Measurements from ENCODE around the gene SCUBE2.

SCUBE2 gene

GRCh38 chr11:9065607-9066432 lies 25.6 kb downstream of the SCUBE2 start:
- DNase-seq: no peak
- H3K4me1 ChIP-seq (ENCODE audit: control insufficient read depth, low read depth, low read length): no peaks in the 10 kb centered on the region
- no peaks in the 10 kb centered on the region for H3K27me3 ChIP-seq (ENCODE audit: insufficient read depth, low read length, poor library complexity)
- no peak overlapping the region for H2AK5ac ChIP-seq (ENCODE audit: low read length)
- H3K36me3 ChIP-seq (ENCODE audit: control insufficient read depth, insufficient read depth, low read length): no peaks in the 10 kb centered on the region
- no peak overlapping the region for H3K56ac ChIP-seq (ENCODE audit: low read length)
- H3K18ac ChIP-seq (ENCODE audit: low read length): no peak overlapping the region
- no peak overlapping the region for H2BK15ac ChIP-seq (replicated peaks; ENCODE audit: low read depth)
- H4K8ac ChIP-seq (ENCODE audit: low read depth, low read length): no peak overlapping the region
- H3K27ac ChIP-seq (ENCODE audit: low read depth, low read length): no peak overlapping the region
- H2BK120ac ChIP-seq (ENCODE audit: low read depth, low read length): no peak overlapping the region
- H3K4me2 ChIP-seq (ENCODE audit: low read length): no peak overlapping the region
- H3K23ac ChIP-seq (ENCODE audit: low read length): no peak overlapping the region
- H3K4me3 ChIP-seq (ENCODE audit: low read length): no peak overlapping the region
- H3K9ac ChIP-seq (ENCODE audit: low read length): no peak overlapping the region
- no peaks in the 10 kb centered on the region for H3K79me1 ChIP-seq (ENCODE audit: low read length)
- H3K4ac ChIP-seq (ENCODE audit: low read depth, low read length): no peak overlapping the region
- H3K79me2 ChIP-seq (ENCODE audit: control insufficient read depth, insufficient read depth, low read length): no peaks in the 10 kb centered on the region
- no CpG with 5 or more reads among the region's 15 CpGs for WGBS (ENCODE audit: extremely low coverage, insufficient coverage, low lambda C conversion rate)
- H2BK5ac ChIP-seq (ENCODE audit: low read length): no peak overlapping the region
- no peak overlapping the region for H4K5ac ChIP-seq (ENCODE audit: low read length)

DNA sequence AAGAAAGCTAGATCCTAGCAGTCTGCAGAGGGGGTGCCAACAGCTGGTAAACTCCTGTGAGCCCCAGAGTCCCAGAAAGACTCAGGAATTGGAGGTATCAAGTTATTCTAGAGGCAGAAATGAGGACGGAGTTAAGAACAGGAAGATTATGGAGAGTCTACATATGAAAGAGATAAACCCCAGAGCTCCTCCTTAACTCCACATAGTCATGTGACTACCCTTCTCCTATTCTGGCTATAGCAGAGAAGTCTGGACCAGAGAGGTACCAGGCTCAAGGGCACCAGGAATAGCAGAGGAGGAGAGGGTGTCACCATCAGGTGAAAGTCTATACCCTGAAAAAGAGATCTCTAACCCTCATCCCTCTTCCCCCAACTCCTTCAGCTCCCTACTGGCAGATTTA lies 29.6 kb downstream of the SCUBE2 start:
- no peak overlapping the region for H3K18ac ChIP-seq (ENCODE audit: low read length)
- H3K79me1 ChIP-seq (ENCODE audit: low read length): no peaks in the 10 kb centered on the region
- no peaks in the 10 kb centered on the region for H3K79me2 ChIP-seq (ENCODE audit: control insufficient read depth, insufficient read depth, low read length)
- no peak overlapping the region for H3K4me3 ChIP-seq (ENCODE audit: low read length)
- H2AK5ac ChIP-seq (ENCODE audit: low read length): no peak overlapping the region
- no peak overlapping the region for H3K27ac ChIP-seq (ENCODE audit: low read depth, low read length)
- no peak overlapping the region for H2BK120ac ChIP-seq (ENCODE audit: low read depth, low read length)
- H4K5ac ChIP-seq (ENCODE audit: low read length): no peak overlapping the region
- H3K36me3 ChIP-seq (ENCODE audit: control insufficient read depth, insufficient read depth, low read length): no peaks in the 10 kb centered on the region
- no peak overlapping the region for H3K4ac ChIP-seq (ENCODE audit: low read depth, low read length)
- H3K4me2 ChIP-seq (ENCODE audit: low read length): no peak overlapping the region
- H3K4me1 ChIP-seq (ENCODE audit: control insufficient read depth, low read depth, low read length): no peaks in the 10 kb centered on the region
- no peak overlapping the region for H2BK5ac ChIP-seq (ENCODE audit: low read length)
- H3K23ac ChIP-seq (ENCODE audit: low read length): no peak overlapping the region
- WGBS (ENCODE audit: extremely low coverage, insufficient coverage, low lambda C conversion rate): no CpG with 5 or more reads among the region's 1 CpG
- no peak overlapping the region for H2BK15ac ChIP-seq (replicated peaks; ENCODE audit: low read depth)
- H4K8ac ChIP-seq (ENCODE audit: low read depth, low read length): no peak overlapping the region
- no peak overlapping the region for H3K9ac ChIP-seq (ENCODE audit: low read length)
- no peak overlapping the region for H3K56ac ChIP-seq (ENCODE audit: low read length)
- no peaks in the 10 kb centered on the region for H3K27me3 ChIP-seq (ENCODE audit: insufficient read depth, low read length, poor library complexity)
- DNase-seq: no peak

DNA sequence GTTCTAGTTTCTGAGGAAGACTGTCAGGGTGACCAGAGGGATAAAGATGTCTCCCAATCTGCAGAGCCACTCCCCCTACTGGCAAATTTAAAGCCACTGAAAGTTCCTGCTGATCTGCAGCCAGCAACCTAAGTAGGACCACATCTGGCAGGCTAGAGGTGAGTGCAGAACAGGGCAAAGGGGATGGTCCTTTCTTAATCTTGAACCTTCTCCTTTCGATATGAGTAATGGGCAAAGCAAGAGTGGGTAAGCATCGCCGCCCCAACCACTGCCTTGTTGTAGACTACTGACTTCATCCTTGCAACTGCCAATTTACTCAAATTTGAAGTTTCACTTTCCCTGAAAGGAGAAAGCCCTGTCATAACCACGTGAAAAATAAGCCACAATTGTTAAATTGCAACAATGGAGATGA lies 30.7 kb downstream of the SCUBE2 start:
- no peak overlapping the region for H2BK15ac ChIP-seq (replicated peaks; ENCODE audit: low read depth)
- no peak overlapping the region for H3K23ac ChIP-seq (ENCODE audit: low read length)
- no peaks in the 10 kb centered on the region for H3K27me3 ChIP-seq (ENCODE audit: insufficient read depth, low read length, poor library complexity)
- no peak overlapping the region for H3K4me2 ChIP-seq (ENCODE audit: low read length)
- H3K36me3 ChIP-seq (ENCODE audit: control insufficient read depth, insufficient read depth, low read length): no peaks in the 10 kb centered on the region
- H3K4me1 ChIP-seq (ENCODE audit: control insufficient read depth, low read depth, low read length): peaks cover under 1% of the 10 kb centered on the region
- no peaks in the 10 kb centered on the region for H3K79me2 ChIP-seq (ENCODE audit: control insufficient read depth, insufficient read depth, low read length)
- no peak overlapping the region for H3K27ac ChIP-seq (ENCODE audit: low read depth, low read length)
- H3K4me3 ChIP-seq (ENCODE audit: low read length): no peak overlapping the region
- H3K4ac ChIP-seq (ENCODE audit: low read depth, low read length): no peak overlapping the region
- H3K18ac ChIP-seq (ENCODE audit: low read length): no peak overlapping the region
- no peaks in the 10 kb centered on the region for H3K79me1 ChIP-seq (ENCODE audit: low read length)
- no peak overlapping the region for H2AK5ac ChIP-seq (ENCODE audit: low read length)
- no peak overlapping the region for H4K5ac ChIP-seq (ENCODE audit: low read length)
- peak; percentile 75 for DNase-seq
- no peak overlapping the region for H3K9ac ChIP-seq (ENCODE audit: low read length)
- H2BK5ac ChIP-seq (ENCODE audit: low read length): no peak overlapping the region
- WGBS (ENCODE audit: extremely low coverage, insufficient coverage, low lambda C conversion rate): no CpG with 5 or more reads among the region's 4 CpGs
- no peak overlapping the region for H2BK120ac ChIP-seq (ENCODE audit: low read depth, low read length)
- no peak overlapping the region for H4K8ac ChIP-seq (ENCODE audit: low read depth, low read length)
- no peak overlapping the region for H3K56ac ChIP-seq (ENCODE audit: low read length)

DNA sequence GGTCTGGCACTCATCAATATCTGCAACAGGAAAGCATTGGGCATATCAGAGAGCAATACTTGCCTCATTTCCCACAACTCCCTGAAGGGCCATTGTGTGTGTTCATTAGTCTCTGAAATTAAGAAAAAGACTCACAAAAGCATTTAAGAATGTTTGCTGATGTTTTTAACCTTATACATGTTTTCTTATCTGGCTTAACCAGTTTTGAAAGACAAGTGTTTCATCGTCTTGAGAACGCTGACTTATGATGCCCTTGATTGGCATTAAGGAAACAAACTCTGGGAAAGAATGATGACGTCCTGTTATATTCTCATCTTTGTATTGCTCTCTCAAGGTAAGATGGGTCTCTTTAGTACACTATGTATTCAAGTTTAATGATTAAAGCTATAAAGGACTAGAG lies 32.0 kb downstream of the SCUBE2 start:
- H4K5ac ChIP-seq (ENCODE audit: low read length): no peak overlapping the region
- peaks cover 2% of the 10 kb centered on the region for H3K4me1 ChIP-seq (ENCODE audit: control insufficient read depth, low read depth, low read length)
- H3K4me2 ChIP-seq (ENCODE audit: low read length): no peak overlapping the region
- no peak overlapping the region for H3K4ac ChIP-seq (ENCODE audit: low read depth, low read length)
- no peak overlapping the region for H3K56ac ChIP-seq (ENCODE audit: low read length)
- H3K79me2 ChIP-seq (ENCODE audit: control insufficient read depth, insufficient read depth, low read length): no peaks in the 10 kb centered on the region
- no peak overlapping the region for H2BK5ac ChIP-seq (ENCODE audit: low read length)
- H3K36me3 ChIP-seq (ENCODE audit: control insufficient read depth, insufficient read depth, low read length): no peaks in the 10 kb centered on the region
- no peak overlapping the region for H2BK120ac ChIP-seq (ENCODE audit: low read depth, low read length)
- no CpG with 5 or more reads among the region's 3 CpGs for WGBS (ENCODE audit: extremely low coverage, insufficient coverage, low lambda C conversion rate)
- DNase-seq: no peak
- no peak overlapping the region for H3K9ac ChIP-seq (ENCODE audit: low read length)
- H4K8ac ChIP-seq (ENCODE audit: low read depth, low read length): no peak overlapping the region
- no peak overlapping the region for H2AK5ac ChIP-seq (ENCODE audit: low read length)
- no peak overlapping the region for H3K4me3 ChIP-seq (ENCODE audit: low read length)
- H3K79me1 ChIP-seq (ENCODE audit: low read length): no peaks in the 10 kb centered on the region
- H3K23ac ChIP-seq (ENCODE audit: low read length): no peak overlapping the region
- H2BK15ac ChIP-seq (replicated peaks; ENCODE audit: low read depth): no peak overlapping the region
- H3K27me3 ChIP-seq (ENCODE audit: insufficient read depth, low read length, poor library complexity): no peaks in the 10 kb centered on the region
- no peak overlapping the region for H3K27ac ChIP-seq (ENCODE audit: low read depth, low read length)
- no peak overlapping the region for H3K18ac ChIP-seq (ENCODE audit: low read length)

- Histone ChIP-seq H4K8ac (ENCODE audit: low read depth, low read length) (no peak overlapping the region), H3K4me2 (ENCODE audit: low read length) (no peak overlapping the region), H3K27ac (ENCODE audit: low read depth, low read length) (no peak overlapping the region), H3K23ac (ENCODE audit: low read length) (no peak overlapping the region), H3K79me1 (ENCODE audit: low read length) (no peaks in the 10 kb centered on the region), H2BK15ac (replicated peaks; ENCODE audit: low read depth) (no peak overlapping the region), H3K9ac (ENCODE audit: low read length) (no peak overlapping the region), H3K79me2 (ENCODE audit: control insufficient read depth, insufficient read depth, low read length) (no peaks in the 10 kb centered on the region), H3K4me3 (ENCODE audit: low read length) (no peak overlapping the region), H3K4me1 (ENCODE audit: control insufficient read depth, low read depth, low read length) (peaks cover 2% of the 10 kb centered on the region), H2BK5ac (ENCODE audit: low read length) (no peak overlapping the region), H3K56ac (ENCODE audit: low read length) (no peak overlapping the region), H3K27me3 (ENCODE audit: insufficient read depth, low read length, poor library complexity) (no peaks in the 10 kb centered on the region), H2AK5ac (ENCODE audit: low read length) (no peak overlapping the region), H3K18ac (ENCODE audit: low read length) (no peak overlapping the region), H4K5ac (ENCODE audit: low read length) (no peak overlapping the region), H3K36me3 (ENCODE audit: control insufficient read depth, insufficient read depth, low read length) (no peaks in the 10 kb centered on the region), H3K4ac (ENCODE audit: low read depth, low read length) (no peak overlapping the region), H2BK120ac (ENCODE audit: low read depth, low read length) (no peak overlapping the region)
- DNase-seq: no peak
- no CpG with 5 or more reads among the region's 4 CpGs for WGBS (ENCODE audit: extremely low coverage, insufficient coverage, low lambda C conversion rate)
Observed at GRCh38 chr11:9057888-9058287, 33.5 kb downstream of the SCUBE2 start.

DNA sequence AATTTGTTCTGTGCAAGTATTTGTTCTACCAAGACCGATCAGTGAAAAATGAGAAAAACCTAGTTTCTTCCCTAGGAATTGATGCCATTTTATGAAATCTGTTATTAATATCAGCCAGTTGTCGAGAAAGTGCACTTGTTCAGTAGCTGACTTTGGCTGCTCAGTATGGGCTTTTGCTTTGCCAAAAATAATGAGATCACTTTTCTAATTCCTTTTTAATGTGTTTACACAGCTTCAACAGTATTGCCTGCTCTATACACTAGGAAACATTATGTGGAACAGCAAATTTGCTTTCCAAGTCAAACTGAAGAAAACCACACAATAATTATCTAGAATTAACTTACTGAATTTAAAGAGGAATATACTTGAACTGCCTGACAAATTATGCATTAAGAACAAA lies 34.4 kb downstream of the SCUBE2 start:
- no peak overlapping the region for H3K18ac ChIP-seq (ENCODE audit: low read length)
- DNase-seq: no peak

More for the DNA sequence above, 34.4 kb downstream of the SCUBE2 start:
- Histone ChIP-seq H3K4me1 (ENCODE audit: control insufficient read depth, low read depth, low read length) (peaks cover 2% of the 10 kb centered on the region), H4K5ac (ENCODE audit: low read length) (no peak overlapping the region), H2BK120ac (ENCODE audit: low read depth, low read length) (no peak overlapping the region), H3K36me3 (ENCODE audit: control insufficient read depth, insufficient read depth, low read length) (no peaks in the 10 kb centered on the region), H3K4me3 (ENCODE audit: low read length) (no peak overlapping the region), H3K4ac (ENCODE audit: low read depth, low read length) (no peak overlapping the region), H3K4me2 (ENCODE audit: low read length) (no peak overlapping the region), H2BK5ac (ENCODE audit: low read length) (no peak overlapping the region), H3K9ac (ENCODE audit: low read length) (no peak overlapping the region), H3K27ac (ENCODE audit: low read depth, low read length) (no peak overlapping the region), H2BK15ac (replicated peaks; ENCODE audit: low read depth) (no peak overlapping the region), H2AK5ac (ENCODE audit: low read length) (no peak overlapping the region), H3K23ac (ENCODE audit: low read length) (no peak overlapping the region), H3K56ac (ENCODE audit: low read length) (no peak overlapping the region), H4K8ac (ENCODE audit: low read depth, low read length) (no peak overlapping the region), H3K27me3 (ENCODE audit: insufficient read depth, low read length, poor library complexity) (no peaks in the 10 kb centered on the region), H3K79me2 (ENCODE audit: control insufficient read depth, insufficient read depth, low read length) (no peaks in the 10 kb centered on the region), H3K79me1 (ENCODE audit: low read length) (no peaks in the 10 kb centered on the region)
- WGBS (ENCODE audit: extremely low coverage, insufficient coverage, low lambda C conversion rate): no CpG with 5 or more reads among the region's 2 CpGs
